Measurements from ENCODE around the gene DIAPH1.

GRCh38 chr5:141664733-141665461 lies 46.1 kb upstream of the DIAPH1 start:
- TF ChIP-seq, protein P1, sequence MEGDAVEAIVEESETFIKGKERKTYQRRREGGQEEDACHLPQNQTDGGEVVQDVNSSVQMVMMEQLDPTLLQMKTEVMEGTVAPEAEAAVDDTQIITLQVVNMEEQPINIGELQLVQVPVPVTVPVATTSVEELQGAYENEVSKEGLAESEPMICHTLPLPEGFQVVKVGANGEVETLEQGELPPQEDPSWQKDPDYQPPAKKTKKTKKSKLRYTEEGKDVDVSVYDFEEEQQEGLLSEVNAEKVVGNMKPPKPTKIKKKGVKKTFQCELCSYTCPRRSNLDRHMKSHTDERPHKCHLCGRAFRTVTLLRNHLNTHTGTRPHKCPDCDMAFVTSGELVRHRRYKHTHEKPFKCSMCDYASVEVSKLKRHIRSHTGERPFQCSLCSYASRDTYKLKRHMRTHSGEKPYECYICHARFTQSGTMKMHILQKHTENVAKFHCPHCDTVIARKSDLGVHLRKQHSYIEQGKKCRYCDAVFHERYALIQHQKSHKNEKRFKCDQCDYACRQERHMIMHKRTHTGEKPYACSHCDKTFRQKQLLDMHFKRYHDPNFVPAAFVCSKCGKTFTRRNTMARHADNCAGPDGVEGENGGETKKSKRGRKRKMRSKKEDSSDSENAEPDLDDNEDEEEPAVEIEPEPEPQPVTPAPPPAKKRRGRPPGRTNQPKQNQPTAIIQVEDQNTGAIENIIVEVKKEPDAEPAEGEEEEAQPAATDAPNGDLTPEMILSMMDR (IDR thresholded peaks at IDR 0.05) = peak; percentile 93
- TF ChIP-seq EZH2 (IDR thresholded peaks at IDR 0.05) (no peak), EZH2phosphoT487 (IDR thresholded peaks at IDR 0.05) (no peak)

All from neural progenitor cell (in vitro differentiated cells).